NCI-H524 (cell line): ENCODE data around the gene COX7B.

Source experiments
- DNase-seq, 2 experiments: peaks; one replicate each; lab custom pipeline; 2025; lab: John Stamatoyannopoulos, UW

COX7B gene

GRCh38 chrX:77945910-77946545, 46.8 kb downstream of the COX7B start:
- DNase-seq, result no peak

GRCh38 chrX:77946571-77946970, 47.3 kb downstream of the COX7B start:
- DNase-seq, result no peak

GRCh38 chrX:77949840-77950239, 50.6 kb downstream of the COX7B start:
- no peak for DNase-seq

- no peak for DNase-seq
These were observed 52.9 kb downstream of the COX7B start for GRCh38 chrX:77952173-77952572.

GRCh38 chrX:77953302-77953701, 54.0 kb downstream of the COX7B start:
- no peak for DNase-seq

- no peak for DNase-seq
These were observed 54.4 kb downstream of the COX7B start for GRCh38 chrX:77953708-77954107.
